Suppressor macrophage treated with lipopolysaccharide for 4 hours (primary cell): ENCODE measurements around the gene VAV3.
"Not testable (repeated sequence)": the region's sequence is repeated elsewhere in the genome, so short reads cannot be mapped to it uniquely, and the experiment has no call there.

Source experiments
- DNase-seq: peaks from one replicate; pipeline ENCODE4 v3.0.0-alpha.2; 2020

Gene VAV3

GRCh38 chr1:107670397-107671040 is 294.5 kb downstream of the VAV3 start:
- no peak for DNase-seq

- no peak for DNase-seq
Measured at GRCh38 chr1:107669996-107670395, 295.0 kb downstream of the VAV3 start.

DNA sequence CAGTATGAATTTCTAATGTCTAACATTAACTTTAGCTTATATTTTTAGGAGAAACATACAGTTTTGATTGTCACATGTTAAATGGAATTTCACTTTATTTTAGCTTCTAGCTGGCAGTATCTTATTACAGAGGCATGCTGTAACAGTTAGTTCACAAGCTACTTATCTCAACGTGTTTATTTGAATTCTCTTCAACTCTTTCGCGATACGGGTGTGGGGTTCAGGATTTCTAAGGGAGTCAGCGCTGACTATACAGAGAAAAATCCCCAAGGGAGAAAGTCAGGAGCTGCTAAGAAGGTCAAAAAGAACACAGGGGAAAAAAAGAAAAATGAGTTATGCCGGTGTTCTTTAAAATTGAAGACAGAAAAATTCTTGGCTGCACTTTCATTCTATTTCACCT is 296.2 kb downstream of the VAV3 start:
- DNase-seq = no peak

- DNase-seq = no peak
Measured at GRCh38 chr1:107666493-107666892, 298.5 kb downstream of the VAV3 start.

- DNase-seq = no peak
Measured at GRCh38 chr1:107664982-107665925, 299.7 kb downstream of the VAV3 start.

GRCh38 chr1:107662971-107663370 is 302.0 kb downstream of the VAV3 start:
- DNase-seq = no peak

DNA sequence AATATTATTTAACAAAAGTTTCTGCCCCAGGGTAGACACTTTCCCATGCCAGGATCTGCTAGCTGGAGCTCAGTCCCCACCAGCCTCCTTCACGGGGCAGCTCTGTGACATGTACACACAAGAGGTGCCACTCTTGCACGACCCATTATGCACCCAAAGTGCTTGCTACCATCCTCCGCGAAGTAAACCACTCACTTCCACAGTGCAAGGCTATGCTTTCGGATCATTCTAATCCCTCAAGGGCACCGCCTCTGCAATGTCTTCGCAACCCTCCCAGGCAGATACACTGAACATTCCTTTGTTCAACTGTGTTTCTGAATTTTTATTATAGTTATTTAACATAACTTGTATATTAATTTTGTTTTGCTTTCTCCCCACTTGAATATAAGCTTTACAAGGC is 303.8 kb downstream of the VAV3 start:
- no peak for DNase-seq

DNA sequence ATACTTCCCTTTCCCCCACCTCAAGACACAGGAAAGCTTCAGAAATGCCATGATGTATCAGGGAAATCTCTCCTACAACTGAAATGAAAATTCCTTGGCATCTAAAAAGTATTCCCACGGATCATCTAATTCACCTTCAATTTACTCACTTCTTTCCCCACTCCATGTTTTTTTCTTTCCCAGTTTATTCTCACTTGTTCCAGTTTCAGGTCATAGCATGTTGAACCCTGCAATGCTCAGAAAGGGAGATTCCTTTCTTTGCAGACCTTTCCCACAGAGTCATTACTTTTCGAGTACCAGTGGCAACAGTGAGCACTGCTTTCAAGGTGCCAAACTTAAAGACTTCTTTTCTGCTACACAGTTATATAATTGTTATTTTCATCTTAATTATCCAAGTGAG is 305.0 kb downstream of the VAV3 start:
- DNase-seq = no peak

DNA sequence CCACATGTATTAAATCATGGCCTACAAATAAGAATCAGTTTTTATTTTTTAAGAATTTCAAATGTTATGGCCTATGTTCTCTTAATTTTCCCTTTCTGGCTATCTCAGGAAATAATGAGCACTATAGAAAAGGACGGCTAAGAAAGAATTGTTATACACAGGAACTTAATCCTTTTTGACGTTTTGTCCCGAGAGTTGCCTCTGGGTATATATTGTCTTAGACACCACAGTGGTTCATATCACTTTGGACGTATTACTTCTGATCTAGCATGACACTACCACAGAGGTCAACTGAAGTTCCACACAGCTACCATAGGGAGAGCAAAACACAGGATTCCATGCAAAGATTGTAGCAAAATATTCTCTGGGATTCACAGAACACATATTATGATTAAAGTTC is 307.6 kb downstream of the VAV3 start:
- DNase-seq = no peak

DNA sequence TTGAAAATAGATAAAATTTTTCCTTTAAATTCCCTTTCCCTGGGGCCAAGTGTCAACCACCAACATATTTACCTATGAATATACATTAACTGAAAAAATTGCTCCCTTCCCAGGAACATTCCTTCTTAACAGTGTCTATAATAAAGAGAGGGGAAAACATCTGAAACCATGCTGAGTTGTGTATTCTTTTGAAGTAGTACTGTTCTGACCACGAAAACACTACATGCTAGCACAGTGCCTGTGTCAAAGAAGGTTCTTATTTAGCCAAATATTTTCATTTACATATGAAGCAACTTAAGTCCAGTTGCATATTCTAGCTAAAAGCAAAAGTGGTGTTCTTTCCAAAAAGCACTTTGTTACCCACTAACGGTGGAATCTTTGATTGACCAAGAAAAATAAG is 311.2 kb downstream of the VAV3 start:
- DNase-seq = no peak

GRCh38 chr1:107653005-107653404 is 312.0 kb downstream of the VAV3 start:
- DNase-seq = no peak

- not testable (repeated sequence) for DNase-seq
Measured at GRCh38 chr1:107650825-107651224, 314.2 kb downstream of the VAV3 start.

DNA sequence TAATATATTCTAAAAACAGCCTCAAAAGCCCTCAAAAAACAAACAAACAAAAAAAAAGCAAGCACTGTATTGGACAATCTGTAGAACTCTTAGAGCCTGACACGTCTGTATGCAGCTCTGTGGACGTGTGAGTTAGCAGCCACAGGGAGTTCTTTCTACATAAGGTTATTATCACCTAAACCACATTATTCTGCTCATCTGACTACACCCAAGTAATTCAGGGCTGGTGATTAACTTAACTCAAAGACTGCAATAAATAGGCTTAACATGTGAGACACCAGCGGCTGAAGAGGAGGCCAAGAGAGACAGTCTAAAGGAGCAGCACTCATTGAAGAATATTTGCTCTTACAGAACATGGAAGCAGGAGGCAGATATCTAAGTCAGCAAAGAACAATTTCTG is 316.0 kb downstream of the VAV3 start:
- no peak for DNase-seq

GRCh38 chr1:107648071-107648470 is 316.9 kb downstream of the VAV3 start:
- DNase-seq = no peak

- DNase-seq = no peak
Measured at GRCh38 chr1:107647012-107647411, 318.0 kb downstream of the VAV3 start.

- DNase-seq = no peak
Measured at GRCh38 chr1:107643766-107644165, 321.2 kb downstream of the VAV3 start.

GRCh38 chr1:107640207-107640606 is 324.8 kb downstream of the VAV3 start:
- DNase-seq = peak; percentile 28

- no peak for DNase-seq
Measured at GRCh38 chr1:107637101-107637500, 327.9 kb downstream of the VAV3 start.

DNA sequence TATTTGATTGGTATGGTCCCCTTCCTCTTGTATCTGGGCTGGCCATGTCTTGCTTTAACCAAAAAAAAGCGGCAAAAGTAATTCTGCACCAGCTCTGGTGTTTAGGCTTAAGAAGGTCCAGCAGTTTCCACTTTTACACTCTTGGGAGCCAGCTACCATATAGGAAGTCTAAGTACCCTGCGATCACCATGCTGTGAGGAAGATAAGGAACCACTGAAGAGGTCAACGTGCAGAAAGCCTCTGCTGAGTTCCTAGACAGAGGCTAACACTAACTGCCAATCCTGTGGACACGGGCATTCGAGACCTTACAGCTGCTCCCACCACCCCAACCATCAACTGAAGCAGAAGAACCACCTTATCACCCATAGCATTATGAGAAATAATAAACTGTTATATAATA is 331.4 kb downstream of the VAV3 start:
- DNase-seq = no peak

- DNase-seq = no peak
Measured at GRCh38 chr1:107626073-107626796, 338.7 kb downstream of the VAV3 start.

- no peak for DNase-seq
Measured at GRCh38 chr1:107625405-107626029, 339.5 kb downstream of the VAV3 start.

GRCh38 chr1:107623431-107623830 is 341.5 kb downstream of the VAV3 start:
- DNase-seq = no peak

DNA sequence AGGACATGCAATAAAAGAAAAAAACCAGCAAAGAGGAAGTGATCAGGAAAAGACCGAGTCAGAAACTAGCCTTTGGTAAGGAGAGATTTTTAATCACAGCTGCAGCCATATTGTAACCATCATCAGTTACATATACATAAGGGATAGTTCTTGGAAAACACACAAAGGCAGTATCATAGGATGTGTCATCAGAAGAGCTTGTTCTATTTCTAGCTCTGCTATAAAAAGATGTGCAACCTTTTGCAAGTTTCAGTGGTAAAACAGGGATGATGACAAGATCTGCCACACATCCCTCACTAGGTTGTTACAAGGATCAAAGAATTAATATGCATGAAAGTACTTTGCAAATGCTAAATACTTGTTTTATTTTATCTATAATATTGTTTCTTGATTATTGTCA is 342.0 kb downstream of the VAV3 start:
- DNase-seq = peak; percentile 2
